ENCODE results near the gene FADD. TPM values are rescaled to one million over a fixed set of nuclear protein-coding genes. Genes with fewer than 3 reads are reported as not detected.

Gene FADD
- total RNA-seq, 1 donor from 2014 or later: 43.0 TPM

DNA sequence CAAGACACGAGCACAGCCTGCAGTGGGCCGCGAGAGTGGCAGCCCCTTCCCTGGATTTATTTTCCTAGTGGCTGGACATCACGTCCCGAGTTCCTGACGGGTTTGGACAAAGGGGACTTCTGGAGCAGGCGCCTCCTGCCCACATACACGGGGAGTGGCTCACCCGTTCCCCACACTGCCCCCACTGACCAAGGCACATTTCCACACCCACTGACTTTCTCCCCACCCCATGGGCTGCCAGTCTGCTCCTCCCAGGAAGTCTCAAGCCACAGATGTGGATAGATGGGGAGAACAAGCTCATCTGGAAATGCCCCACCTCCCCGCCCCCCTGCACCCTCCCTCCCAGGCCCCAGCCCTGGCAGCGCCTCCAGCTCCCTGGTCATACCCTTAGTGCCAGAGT lies 34.0 kb upstream of the FADD start:
- no peaks in the 10 kb centered on the region for H3K36me3 Mint-ChIP-seq (ENCODE audit: low read depth)
- H3K27me3 Mint-ChIP-seq (ENCODE audit: low read depth): no peaks in the 10 kb centered on the region
- intact Hi-C loops (cut with micrococcal nuclease): no loop called here
- no peak for DNase-seq (ENCODE audit: low spot score)
- H3K4me3 Mint-ChIP-seq (ENCODE audit: low read depth): no peak overlapping the region
- no peak overlapping the region for H3K27ac Mint-ChIP-seq
- no peaks in the 10 kb centered on the region for H3K4me1 Mint-ChIP-seq (ENCODE audit: low read depth)
- no peaks in the 10 kb centered on the region for H3K9me3 Mint-ChIP-seq

DNA sequence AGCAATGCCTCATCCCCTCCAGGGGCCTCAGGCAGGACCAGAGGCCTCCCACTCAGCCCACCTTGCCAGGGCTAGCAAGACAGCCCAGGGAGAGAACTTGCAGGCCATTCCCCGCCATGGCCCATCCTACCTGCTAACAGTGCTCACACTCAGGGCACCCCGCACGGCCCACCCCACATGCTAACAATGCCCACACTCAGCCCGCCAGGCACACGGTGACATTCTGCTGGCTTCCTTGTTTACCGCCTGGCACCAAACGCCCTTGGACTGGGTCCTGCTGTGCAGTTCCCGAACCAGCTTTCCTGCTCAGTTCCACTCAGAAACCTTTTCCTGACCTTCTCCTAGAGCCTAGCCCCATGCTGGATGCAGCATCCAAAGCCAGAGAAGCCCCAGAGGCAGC lies 33.5 kb upstream of the FADD start:
- Mint-ChIP-seq H3K36me3 (ENCODE audit: low read depth) (no peaks in the 10 kb centered on the region), H3K4me1 (ENCODE audit: low read depth) (no peaks in the 10 kb centered on the region), H3K4me3 (ENCODE audit: low read depth) (no peak overlapping the region), H3K27me3 (ENCODE audit: low read depth) (no peaks in the 10 kb centered on the region), H3K27ac (no peak overlapping the region), H3K9me3 (no peaks in the 10 kb centered on the region)
- DNase-seq (ENCODE audit: low spot score): no peak
- intact Hi-C loops (cut with micrococcal nuclease): no loop called here

DNA sequence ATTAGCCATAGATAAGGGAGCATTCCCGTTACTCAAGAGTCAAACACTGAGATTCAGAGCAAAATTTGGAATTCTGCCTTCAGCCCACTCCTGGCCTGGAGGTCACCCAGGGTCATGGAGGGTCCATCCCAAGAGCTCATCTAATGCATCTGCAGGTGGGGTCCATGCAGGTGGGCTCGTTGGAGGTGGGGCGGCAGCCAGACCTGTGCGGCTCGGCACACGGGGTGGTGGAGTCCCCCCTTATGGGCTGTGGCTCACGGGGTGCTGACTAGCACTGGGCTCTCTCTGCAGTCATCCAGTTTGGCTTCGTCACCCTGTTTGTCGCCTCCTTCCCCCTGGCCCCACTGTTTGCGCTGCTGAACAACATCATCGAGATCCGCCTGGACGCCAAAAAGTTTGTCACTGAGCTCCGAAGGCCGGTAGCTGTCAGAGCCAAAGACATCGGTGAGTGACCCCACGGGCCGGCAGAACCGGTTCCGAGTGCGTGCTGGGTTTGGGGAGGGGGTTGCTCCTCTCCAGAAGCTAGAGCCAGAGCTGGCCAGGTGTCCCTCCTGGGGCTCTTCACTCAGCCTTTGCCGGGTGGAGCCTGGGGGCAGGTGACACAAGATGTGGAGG lies 32.4 kb upstream of the FADD start:
- Mint-ChIP-seq H3K27ac (no peak overlapping the region), H3K9me3 (no peaks in the 10 kb centered on the region), H3K4me3 (ENCODE audit: low read depth) (no peak overlapping the region), H3K27me3 (ENCODE audit: low read depth) (no peaks in the 10 kb centered on the region), H3K4me1 (ENCODE audit: low read depth) (no peaks in the 10 kb centered on the region), H3K36me3 (ENCODE audit: low read depth) (no peaks in the 10 kb centered on the region)
- intact Hi-C loops (cut with micrococcal nuclease): no loop called here
- DNase-seq (ENCODE audit: low spot score): no peak

DNA sequence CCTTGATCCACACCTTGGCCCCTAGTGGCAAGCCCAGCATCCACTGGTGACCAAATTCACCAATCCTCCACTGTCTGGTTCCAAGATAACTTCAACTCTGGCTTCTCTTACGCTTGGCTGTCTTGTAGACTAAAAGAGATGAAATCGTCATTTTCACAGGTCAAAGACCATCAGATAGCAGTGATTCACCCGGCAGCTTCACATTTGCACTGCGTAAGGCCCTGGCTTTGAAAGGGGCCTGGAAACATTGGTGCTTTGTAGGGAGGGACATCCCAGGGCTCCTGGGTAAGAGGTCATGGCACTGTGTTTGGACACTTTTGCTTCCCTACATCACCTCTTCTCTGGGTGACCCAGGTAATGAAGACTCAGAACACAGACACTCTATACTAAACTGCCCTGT lies 30.1 kb upstream of the FADD start:
- no peaks in the 10 kb centered on the region for H3K27me3 Mint-ChIP-seq (ENCODE audit: low read depth)
- intact Hi-C loops (cut with micrococcal nuclease): no loop called here
- no peak overlapping the region for H3K27ac Mint-ChIP-seq
- DNase-seq (ENCODE audit: low spot score): no peak
- no peaks in the 10 kb centered on the region for H3K36me3 Mint-ChIP-seq (ENCODE audit: low read depth)
- H3K4me1 Mint-ChIP-seq (ENCODE audit: low read depth): no peaks in the 10 kb centered on the region
- no peaks in the 10 kb centered on the region for H3K9me3 Mint-ChIP-seq
- H3K4me3 Mint-ChIP-seq (ENCODE audit: low read depth): no peak overlapping the region

DNA sequence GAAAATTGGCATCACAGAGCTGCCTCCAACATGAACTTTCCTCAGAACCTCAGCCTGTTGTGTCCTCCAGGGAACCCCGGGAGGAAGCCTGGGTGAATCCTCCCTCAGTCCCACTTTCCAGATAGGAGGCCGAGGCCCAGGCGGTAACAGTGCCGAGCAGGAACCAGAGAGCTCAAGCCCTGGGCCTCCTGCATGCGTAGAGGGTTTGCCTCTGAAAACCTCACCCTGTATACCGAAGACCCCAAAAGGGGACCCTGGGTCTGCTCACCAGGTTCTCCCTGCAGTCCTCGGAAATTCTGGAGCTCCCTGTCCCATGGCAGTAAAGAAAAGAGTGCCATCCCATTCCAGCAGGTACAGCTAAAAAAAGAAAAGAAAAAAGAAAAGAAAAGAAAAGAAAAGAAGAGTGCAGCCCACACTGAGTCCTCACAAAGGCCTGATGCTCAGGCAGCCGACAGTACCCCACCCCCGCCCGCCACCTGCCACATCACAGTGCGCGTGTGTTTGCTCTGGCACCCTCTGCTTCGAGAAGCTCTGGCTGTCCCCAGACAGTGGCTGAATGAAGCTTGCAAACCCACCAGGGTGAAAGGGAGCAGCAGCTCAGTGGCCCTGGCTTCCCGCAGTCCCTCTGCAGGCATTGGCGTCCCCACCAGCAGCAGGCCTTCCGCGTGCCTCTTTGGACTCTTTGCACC lies 28.4 kb upstream of the FADD start:
- Mint-ChIP-seq H3K36me3 (ENCODE audit: low read depth) (no peaks in the 10 kb centered on the region), H3K27ac (no peak overlapping the region), H3K4me1 (ENCODE audit: low read depth) (no peaks in the 10 kb centered on the region), H3K27me3 (ENCODE audit: low read depth) (no peaks in the 10 kb centered on the region), H3K4me3 (ENCODE audit: low read depth) (no peak overlapping the region), H3K9me3 (no peaks in the 10 kb centered on the region)
- intact Hi-C loops (cut with micrococcal nuclease): no loop called here
- DNase-seq (ENCODE audit: low spot score): no peak

DNA sequence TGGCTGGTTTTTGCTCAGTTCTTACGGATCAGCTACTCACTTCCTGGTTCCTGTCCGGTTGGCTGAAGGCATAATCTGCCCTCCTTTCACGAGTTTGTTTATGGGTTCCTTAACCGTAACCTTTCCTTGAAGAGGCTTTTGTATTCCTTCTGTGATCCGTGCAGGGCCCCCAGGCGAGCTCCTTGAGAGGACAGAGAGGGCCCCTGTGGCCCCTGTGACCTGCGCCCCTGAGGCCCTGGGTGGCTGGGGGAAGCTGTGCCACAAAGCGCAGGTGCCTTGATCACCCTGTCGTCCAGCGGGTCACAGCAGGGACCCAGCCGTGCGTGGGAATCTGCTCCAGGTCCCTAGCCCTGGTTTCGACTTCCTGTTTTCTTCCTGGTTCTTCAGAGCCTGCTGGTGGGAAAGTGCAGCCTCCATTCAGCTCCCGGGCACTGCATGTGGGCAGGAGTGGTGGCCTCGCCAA lies 27.8 kb upstream of the FADD start:
- no peaks in the 10 kb centered on the region for H3K9me3 Mint-ChIP-seq
- intact Hi-C loops (cut with micrococcal nuclease): no loop called here
- H3K36me3 Mint-ChIP-seq (ENCODE audit: low read depth): no peaks in the 10 kb centered on the region
- no peak overlapping the region for H3K27ac Mint-ChIP-seq
- no peak overlapping the region for H3K4me3 Mint-ChIP-seq (ENCODE audit: low read depth)
- no peaks in the 10 kb centered on the region for H3K4me1 Mint-ChIP-seq (ENCODE audit: low read depth)
- DNase-seq (ENCODE audit: low spot score): no peak
- no peaks in the 10 kb centered on the region for H3K27me3 Mint-ChIP-seq (ENCODE audit: low read depth)

DNA sequence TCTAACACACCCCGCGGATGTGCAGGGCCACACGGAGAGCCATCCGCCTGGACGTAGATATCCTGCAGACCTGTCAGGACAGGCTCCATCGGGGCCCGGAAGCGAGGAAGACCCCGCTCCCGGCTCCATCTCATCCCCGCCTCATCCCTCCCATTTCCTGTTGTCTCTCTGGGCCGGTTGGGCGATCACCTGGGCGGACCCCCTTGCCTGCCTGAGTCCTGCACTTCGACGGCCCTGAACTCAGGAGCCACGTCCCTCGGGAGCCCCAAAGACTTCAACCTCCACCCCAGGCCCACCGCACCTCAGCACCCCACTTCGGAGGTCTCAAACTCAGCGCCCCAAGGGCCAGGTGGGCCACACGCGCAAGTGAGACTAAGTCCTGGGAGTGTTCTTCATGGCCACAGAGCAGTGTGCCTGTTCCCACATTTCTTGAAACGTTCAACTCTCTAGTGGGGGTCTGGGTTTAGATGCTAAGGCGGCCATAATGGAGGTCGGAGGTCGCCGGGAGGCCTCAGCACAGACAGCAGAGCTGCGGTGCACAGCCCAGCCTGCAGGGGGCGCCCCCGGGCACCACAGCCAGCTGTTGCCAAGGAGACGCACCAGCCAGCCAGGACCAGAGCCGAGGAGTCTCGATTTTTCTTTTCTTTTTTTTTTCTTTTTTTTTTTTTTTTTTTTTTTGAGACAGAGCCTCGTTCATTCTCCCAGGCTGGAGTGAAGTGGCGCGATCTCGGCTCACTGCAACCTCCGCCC lies 26.0 kb upstream of the FADD start:
- intact Hi-C loops (cut with micrococcal nuclease): no loop called here
- H3K9me3 Mint-ChIP-seq: no peaks in the 10 kb centered on the region
- H3K27ac Mint-ChIP-seq: no peak overlapping the region
- H3K4me1 Mint-ChIP-seq (ENCODE audit: low read depth): no peaks in the 10 kb centered on the region
- H3K27me3 Mint-ChIP-seq (ENCODE audit: low read depth): no peaks in the 10 kb centered on the region
- DNase-seq (ENCODE audit: low spot score): peak; percentile 35
- no peaks in the 10 kb centered on the region for H3K36me3 Mint-ChIP-seq (ENCODE audit: low read depth)
- no peak overlapping the region for H3K4me3 Mint-ChIP-seq (ENCODE audit: low read depth)

DNA sequence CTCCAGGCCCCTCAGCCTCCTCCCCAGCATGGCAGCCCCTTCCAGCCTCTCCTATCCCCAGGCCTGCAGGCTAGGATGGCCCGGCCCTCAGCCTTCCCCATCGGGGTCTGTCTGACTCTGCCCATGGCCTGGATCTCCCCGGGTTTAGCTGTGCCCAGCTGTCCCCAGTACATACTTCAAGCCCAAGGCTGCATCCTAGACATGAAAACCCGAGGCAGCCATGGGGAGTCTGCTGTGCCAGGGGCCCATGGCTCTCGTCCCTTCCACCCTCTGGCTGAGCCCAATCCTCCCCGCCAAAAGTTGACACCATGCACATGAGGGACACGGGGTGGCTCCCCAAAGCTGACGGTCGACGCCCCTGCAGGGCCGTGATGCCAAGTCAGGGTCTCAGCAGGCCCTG lies 22.2 kb upstream of the FADD start:
- Mint-ChIP-seq H3K27me3 (ENCODE audit: low read depth) (no peaks in the 10 kb centered on the region), H3K4me3 (ENCODE audit: low read depth) (no peak overlapping the region), H3K36me3 (ENCODE audit: low read depth) (no peaks in the 10 kb centered on the region), H3K4me1 (ENCODE audit: low read depth) (no peaks in the 10 kb centered on the region), H3K9me3 (no peaks in the 10 kb centered on the region), H3K27ac (no peak overlapping the region)
- DNase-seq (ENCODE audit: low spot score): no peak
- intact Hi-C loops (cut with micrococcal nuclease): no loop called here

DNA sequence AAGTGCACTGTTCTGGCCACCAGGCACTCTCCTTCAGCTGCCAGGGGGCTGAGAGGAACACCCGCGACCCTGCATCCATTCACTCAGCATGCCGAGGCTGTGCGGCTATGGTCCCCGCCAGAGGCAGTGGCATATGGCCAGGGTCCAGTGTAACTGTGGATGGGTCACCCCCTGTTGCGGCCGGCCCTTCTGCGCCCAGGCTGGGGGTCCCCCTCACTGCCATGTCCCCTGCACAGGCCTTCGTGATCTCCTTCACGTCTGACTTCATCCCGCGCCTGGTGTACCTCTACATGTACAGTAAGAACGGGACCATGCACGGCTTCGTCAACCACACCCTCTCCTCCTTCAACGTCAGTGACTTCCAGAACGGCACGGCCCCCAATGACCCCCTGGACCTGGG lies 20.8 kb upstream of the FADD start:
- Mint-ChIP-seq H3K36me3 (ENCODE audit: low read depth) (no peaks in the 10 kb centered on the region), H3K4me3 (ENCODE audit: low read depth) (no peak overlapping the region)

DNA sequence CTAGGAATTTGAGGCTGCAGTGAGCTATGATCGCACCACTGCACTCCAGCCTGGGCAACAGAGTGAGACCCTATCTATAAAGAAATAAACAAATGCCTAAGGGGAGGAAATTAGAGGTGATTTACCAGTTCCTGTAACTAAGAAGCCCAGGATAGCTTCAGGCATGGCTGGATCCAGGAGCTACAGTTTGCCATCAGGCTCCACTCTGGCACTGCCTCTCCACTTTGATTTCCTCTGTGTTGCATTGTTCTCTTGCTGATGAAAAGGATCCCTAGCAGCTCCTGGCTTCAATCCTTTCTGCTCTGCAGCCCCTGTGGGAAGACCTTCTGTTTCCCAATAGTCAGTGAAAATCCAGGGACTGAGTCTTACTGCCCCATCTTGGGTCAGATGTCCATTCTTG lies 20.1 kb upstream of the FADD start:
- H3K4me1 Mint-ChIP-seq (ENCODE audit: low read depth): no peaks in the 10 kb centered on the region
- H3K9me3 Mint-ChIP-seq: no peaks in the 10 kb centered on the region
- no peaks in the 10 kb centered on the region for H3K36me3 Mint-ChIP-seq (ENCODE audit: low read depth)
- intact Hi-C loops (cut with micrococcal nuclease): no loop called here
- H3K27me3 Mint-ChIP-seq (ENCODE audit: low read depth): no peaks in the 10 kb centered on the region
- no peak for DNase-seq (ENCODE audit: low spot score)
- no peak overlapping the region for H3K4me3 Mint-ChIP-seq (ENCODE audit: low read depth)
- H3K27ac Mint-ChIP-seq: no peak overlapping the region

More for the DNA sequence above, 20.8 kb upstream of the FADD start:
- no peaks in the 10 kb centered on the region for H3K9me3 Mint-ChIP-seq
- no peak overlapping the region for H3K27ac Mint-ChIP-seq
- no peaks in the 10 kb centered on the region for H3K4me1 Mint-ChIP-seq (ENCODE audit: low read depth)
- intact Hi-C loops (cut with micrococcal nuclease): no loop called here
- DNase-seq (ENCODE audit: low spot score): no peak
- H3K27me3 Mint-ChIP-seq (ENCODE audit: low read depth): no peaks in the 10 kb centered on the region

DNA sequence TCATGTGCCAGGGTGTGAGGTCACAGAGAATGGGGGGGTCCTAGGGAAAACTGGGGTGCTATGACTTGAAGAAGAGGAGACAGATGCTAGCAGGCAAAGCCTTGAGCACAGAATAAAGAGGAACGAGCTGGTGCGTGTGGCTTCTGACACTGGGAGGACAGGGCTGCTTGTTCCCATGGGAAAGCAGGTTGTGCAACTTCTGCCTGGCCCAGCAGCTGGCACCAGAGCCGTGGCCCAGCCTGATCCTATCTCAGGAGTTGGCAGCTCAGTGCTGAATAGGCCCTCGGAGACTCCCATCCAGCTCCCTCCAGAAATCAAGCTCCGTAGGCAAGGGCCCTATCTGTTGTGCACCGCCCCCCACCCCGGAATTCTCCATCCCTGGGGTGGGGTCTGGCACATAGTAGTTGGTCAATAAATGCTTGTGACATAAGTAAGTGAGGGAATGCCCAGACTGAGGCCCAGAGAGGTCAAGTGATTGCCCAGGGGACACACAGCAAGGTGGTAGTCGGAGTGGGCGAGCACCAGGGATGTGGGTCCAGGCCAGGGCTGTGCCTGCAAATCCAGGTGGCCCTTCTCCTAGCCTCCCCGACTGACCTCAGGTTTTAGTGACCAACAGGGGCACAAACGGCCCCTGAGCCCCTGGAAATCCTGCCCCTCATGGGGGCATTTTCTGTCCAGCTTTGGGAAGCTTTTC lies 19.5 kb upstream of the FADD start:
- intact Hi-C loops (cut with micrococcal nuclease): no loop called here
- DNase-seq (ENCODE audit: low spot score): no peak
- Mint-ChIP-seq H3K27me3 (ENCODE audit: low read depth) (no peaks in the 10 kb centered on the region), H3K9me3 (no peaks in the 10 kb centered on the region), H3K4me1 (ENCODE audit: low read depth) (no peaks in the 10 kb centered on the region), H3K36me3 (ENCODE audit: low read depth) (no peaks in the 10 kb centered on the region), H3K27ac (no peak overlapping the region), H3K4me3 (ENCODE audit: low read depth) (no peak overlapping the region)

DNA sequence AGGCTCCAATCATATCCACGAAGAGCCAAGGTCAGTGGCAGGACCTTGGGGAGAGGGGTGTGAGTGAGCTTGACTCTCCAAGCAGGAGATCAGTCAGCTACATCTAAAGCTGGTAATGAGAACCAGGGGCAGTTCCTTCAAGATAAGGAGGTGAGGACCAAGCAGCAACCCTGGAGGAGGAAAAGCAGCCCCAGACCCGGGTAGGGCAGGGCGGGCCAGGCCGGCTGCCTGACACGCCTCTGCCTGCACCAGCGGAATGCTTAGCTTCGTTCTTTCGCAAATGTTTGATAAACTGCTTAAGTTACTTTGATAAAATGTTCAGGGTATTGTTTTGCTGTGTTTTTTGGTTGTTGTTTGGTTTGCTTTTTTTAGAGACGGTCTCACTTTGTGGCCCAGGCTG lies 18.7 kb upstream of the FADD start:
- no peak overlapping the region for H3K27ac Mint-ChIP-seq
- no peaks in the 10 kb centered on the region for H3K4me1 Mint-ChIP-seq (ENCODE audit: low read depth)
- H3K36me3 Mint-ChIP-seq (ENCODE audit: low read depth): no peaks in the 10 kb centered on the region

More for the DNA sequence above, 18.7 kb upstream of the FADD start:
- H3K4me3 Mint-ChIP-seq (ENCODE audit: low read depth): no peak overlapping the region
- H3K9me3 Mint-ChIP-seq: no peaks in the 10 kb centered on the region
- H3K27me3 Mint-ChIP-seq (ENCODE audit: low read depth): no peaks in the 10 kb centered on the region
- intact Hi-C loops (cut with micrococcal nuclease): no loop called here
- DNase-seq (ENCODE audit: low spot score): no peak

All from activated T-helper 2 cell treated with anti-CD3 and anti-CD28 coated beads, Interferon-gamma antibody, Interleukin-2, Interleukin-4, amounts not matched to agents 10 μg/mL and 5 μg/mL and 100 μg/mL, durations not matched to agents 14 hours and 24 hours and 36 hours (primary cell).